A673 (cell line): ENCODE data around the gene ABHD16B.

Source experiments
- EZH2 ChIP-seq: fragments of 200-600 bp; sonication (generic); IDR thresholded peaks from 2 replicates; pipeline ENCODE4 v1.6.1; 2017; ENCODE audit warnings: borderline replicate concordance, low read depth, mild to moderate bottlenecking, mixed read lengths, antibody characterized with exemption, low read length; ENCODE audit not compliant: poor library complexity, severe bottlenecking
- TF ChIP-seq, protein P1 (sequence below): fragments of 300-800, 200-600 bp; sonication (generic); conservative IDR thresholded peaks from 2 replicates; pipeline ENCODE4 v1.5.1; 2017; ENCODE audit warnings: low read depth, mild to moderate bottlenecking, antibody characterized with exemption, low read length, moderate library complexity, mixed read lengths

DNA sequence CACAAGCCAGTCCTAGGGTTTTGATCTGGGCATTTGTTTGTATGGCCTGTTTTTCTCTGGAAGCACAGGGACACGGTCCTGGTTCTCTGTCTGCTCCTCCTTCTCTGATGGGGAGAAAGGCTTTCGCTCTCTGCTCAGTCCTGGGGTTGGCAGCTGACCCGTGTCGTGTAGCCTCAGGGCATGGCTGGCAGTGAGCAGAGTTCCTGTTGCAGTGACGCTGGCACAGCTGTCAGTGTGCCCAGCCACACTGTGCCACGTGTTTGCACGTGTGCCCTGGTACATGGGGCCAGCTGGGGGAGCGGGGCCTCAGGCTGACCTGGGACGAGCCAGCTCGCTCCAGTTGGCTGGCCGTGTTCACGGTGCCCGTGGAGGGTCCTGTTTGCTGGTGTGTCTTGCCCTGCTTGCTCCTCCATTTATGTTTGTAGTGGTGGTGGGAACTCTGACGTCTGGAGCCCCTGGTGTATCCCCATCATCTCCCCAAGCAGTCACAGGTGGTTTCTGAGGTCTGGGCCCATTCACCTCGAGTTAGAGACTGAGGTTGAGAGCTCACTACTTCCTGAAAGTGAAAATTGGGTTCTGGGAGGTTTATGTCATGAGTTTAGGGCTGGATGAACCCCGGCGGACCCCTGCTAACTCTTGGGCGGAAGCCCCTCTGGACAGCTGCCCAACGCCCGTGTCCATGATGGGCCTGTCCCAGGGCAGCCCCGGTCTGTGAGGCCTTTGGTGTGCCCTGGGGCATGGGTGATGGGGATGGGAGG is 23.4 kb downstream of the ABHD16B start:
- TF ChIP-seq, protein P1, sequence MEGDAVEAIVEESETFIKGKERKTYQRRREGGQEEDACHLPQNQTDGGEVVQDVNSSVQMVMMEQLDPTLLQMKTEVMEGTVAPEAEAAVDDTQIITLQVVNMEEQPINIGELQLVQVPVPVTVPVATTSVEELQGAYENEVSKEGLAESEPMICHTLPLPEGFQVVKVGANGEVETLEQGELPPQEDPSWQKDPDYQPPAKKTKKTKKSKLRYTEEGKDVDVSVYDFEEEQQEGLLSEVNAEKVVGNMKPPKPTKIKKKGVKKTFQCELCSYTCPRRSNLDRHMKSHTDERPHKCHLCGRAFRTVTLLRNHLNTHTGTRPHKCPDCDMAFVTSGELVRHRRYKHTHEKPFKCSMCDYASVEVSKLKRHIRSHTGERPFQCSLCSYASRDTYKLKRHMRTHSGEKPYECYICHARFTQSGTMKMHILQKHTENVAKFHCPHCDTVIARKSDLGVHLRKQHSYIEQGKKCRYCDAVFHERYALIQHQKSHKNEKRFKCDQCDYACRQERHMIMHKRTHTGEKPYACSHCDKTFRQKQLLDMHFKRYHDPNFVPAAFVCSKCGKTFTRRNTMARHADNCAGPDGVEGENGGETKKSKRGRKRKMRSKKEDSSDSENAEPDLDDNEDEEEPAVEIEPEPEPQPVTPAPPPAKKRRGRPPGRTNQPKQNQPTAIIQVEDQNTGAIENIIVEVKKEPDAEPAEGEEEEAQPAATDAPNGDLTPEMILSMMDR = no peak
- no peak for TF ChIP-seq EZH2
